ENCODE data around the gene CYSTM1.
A peak's percentile ranks its signal among the peaks of the same experiment; 100 is the strongest.

The CYSTM1 gene

GRCh38 chr5:140220698-140221064 is 45.7 kb downstream of the CYSTM1 start:
- no peak; the same call in 2 of the 3 replicates for ATAC-seq
- TF ChIP-seq ZFP3 (CRISPR knock-in tag; IDR thresholded peaks at IDR 0.05): no peak
- 0 out of 2 replicates have a peak, but pooled peaks have one; percentile 2 for TF ChIP-seq SNAI2 (CRISPR knock-in tag; IDR thresholded peaks at IDR 0.05)

GRCh38 chr5:140221697-140222223 is 46.8 kb downstream of the CYSTM1 start:
- peak; percentile 82 for ATAC-seq
- no peak for TF ChIP-seq ARNTL (CRISPR knock-in tag; IDR thresholded peaks at IDR 0.05; ENCODE audit: borderline replicate concordance, low read depth)
- TF ChIP-seq GLIS3 (CRISPR knock-in tag; IDR thresholded peaks at IDR 0.05): no peak
- no peak for TF ChIP-seq ZNF8 (CRISPR knock-in tag; IDR thresholded peaks at IDR 0.05)
- TF ChIP-seq TSHZ2 (CRISPR knock-in tag; IDR thresholded peaks at IDR 0.05): no peak
- TF ChIP-seq ISL1 (CRISPR knock-in tag; IDR thresholded peaks at IDR 0.05): no peak
- no peak for TF ChIP-seq ESRRG (CRISPR knock-in tag; IDR thresholded peaks at IDR 0.05)
- no peak for TF ChIP-seq ZFP30 (CRISPR knock-in tag; IDR thresholded peaks at IDR 0.05)
- TF ChIP-seq ZFP3 (CRISPR knock-in tag; IDR thresholded peaks at IDR 0.05): no peak
- TF ChIP-seq BACH2 (CRISPR knock-in tag; IDR thresholded peaks at IDR 0.05; ENCODE audit: borderline replicate concordance): no peak
- TF ChIP-seq TCF4 (CRISPR knock-in tag; IDR thresholded peaks at IDR 0.05; ENCODE audit: borderline replicate concordance): no peak
- TF ChIP-seq TOX (CRISPR knock-in tag; IDR thresholded peaks at IDR 0.05; ENCODE audit: borderline replicate concordance): no peak
- no peak for TF ChIP-seq CSDC2 (CRISPR knock-in tag; IDR thresholded peaks at IDR 0.05)
- TF ChIP-seq PPARA (CRISPR knock-in tag; IDR thresholded peaks at IDR 0.05; ENCODE audit: borderline replicate concordance): no peak
- no peak for TF ChIP-seq RARB (CRISPR knock-in tag; IDR thresholded peaks at IDR 0.05)

GRCh38 chr5:140222416-140222815 is 47.4 kb downstream of the CYSTM1 start:
- TF ChIP-seq OSR1 (CRISPR knock-in tag; IDR thresholded peaks at IDR 0.05) (no peak), ISL1 (CRISPR knock-in tag; IDR thresholded peaks at IDR 0.05) (no peak), ZNF8 (CRISPR knock-in tag; IDR thresholded peaks at IDR 0.05) (no peak), ZFP3 (CRISPR knock-in tag; IDR thresholded peaks at IDR 0.05) (no peak), ZNF70 (CRISPR knock-in tag; IDR thresholded peaks at IDR 0.05) (no peak), ESRRG (CRISPR knock-in tag; IDR thresholded peaks at IDR 0.05) (no peak), ZC3H10 (CRISPR knock-in tag; IDR thresholded peaks at IDR 0.05) (no peak), BACH2 (CRISPR knock-in tag; IDR thresholded peaks at IDR 0.05; ENCODE audit: borderline replicate concordance) (no peak), SNAI2 (CRISPR knock-in tag; IDR thresholded peaks at IDR 0.05) (no peak), ZNF565 (CRISPR knock-in tag; conservative IDR thresholded peaks at IDR 0.05; ENCODE audit: low read depth) (no peak), CSRNP3 (CRISPR knock-in tag; IDR thresholded peaks at IDR 0.05) (no peak), PATZ1 (CRISPR knock-in tag; IDR thresholded peaks at IDR 0.05; ENCODE audit: borderline replicate concordance) (no peak)
- no peak for ATAC-seq

GRCh38 chr5:140223567-140223966 is 48.6 kb downstream of the CYSTM1 start:
- no peak for ATAC-seq
- TF ChIP-seq ZNF8 (CRISPR knock-in tag; IDR thresholded peaks at IDR 0.05) (no peak), SNAI2 (CRISPR knock-in tag; IDR thresholded peaks at IDR 0.05) (no peak), TCF4 (CRISPR knock-in tag; IDR thresholded peaks at IDR 0.05; ENCODE audit: borderline replicate concordance) (no peak), BACH2 (CRISPR knock-in tag; IDR thresholded peaks at IDR 0.05; ENCODE audit: borderline replicate concordance) (no peak), ISL1 (CRISPR knock-in tag; IDR thresholded peaks at IDR 0.05) (no peak), TOX (CRISPR knock-in tag; IDR thresholded peaks at IDR 0.05; ENCODE audit: borderline replicate concordance) (no peak), OSR1 (CRISPR knock-in tag; IDR thresholded peaks at IDR 0.05) (no peak), ARNTL (CRISPR knock-in tag; IDR thresholded peaks at IDR 0.05; ENCODE audit: borderline replicate concordance, low read depth) (no peak), ESRRG (CRISPR knock-in tag; IDR thresholded peaks at IDR 0.05) (no peak), ZC3H10 (CRISPR knock-in tag; IDR thresholded peaks at IDR 0.05) (no peak), TSHZ2 (CRISPR knock-in tag; IDR thresholded peaks at IDR 0.05) (no peak), ZNF565 (CRISPR knock-in tag; conservative IDR thresholded peaks at IDR 0.05; ENCODE audit: low read depth) (no peak), PATZ1 (CRISPR knock-in tag; IDR thresholded peaks at IDR 0.05; ENCODE audit: borderline replicate concordance) (no peak), RARB (CRISPR knock-in tag; IDR thresholded peaks at IDR 0.05) (no peak)
